NCI-H2171 (cell line): ENCODE data around the gene MGAT4D.
A peak's percentile ranks its signal among the peaks of the same experiment; 100 is the strongest.
"Not testable (repeated sequence)": the region's sequence is repeated elsewhere in the genome, so short reads cannot be mapped to it uniquely, and the experiment has no call there.

Source experiments
- DNase-seq: peaks from one replicate; lab custom pipeline; 2025; lab: John Stamatoyannopoulos, UW

MGAT4D gene

DNA sequence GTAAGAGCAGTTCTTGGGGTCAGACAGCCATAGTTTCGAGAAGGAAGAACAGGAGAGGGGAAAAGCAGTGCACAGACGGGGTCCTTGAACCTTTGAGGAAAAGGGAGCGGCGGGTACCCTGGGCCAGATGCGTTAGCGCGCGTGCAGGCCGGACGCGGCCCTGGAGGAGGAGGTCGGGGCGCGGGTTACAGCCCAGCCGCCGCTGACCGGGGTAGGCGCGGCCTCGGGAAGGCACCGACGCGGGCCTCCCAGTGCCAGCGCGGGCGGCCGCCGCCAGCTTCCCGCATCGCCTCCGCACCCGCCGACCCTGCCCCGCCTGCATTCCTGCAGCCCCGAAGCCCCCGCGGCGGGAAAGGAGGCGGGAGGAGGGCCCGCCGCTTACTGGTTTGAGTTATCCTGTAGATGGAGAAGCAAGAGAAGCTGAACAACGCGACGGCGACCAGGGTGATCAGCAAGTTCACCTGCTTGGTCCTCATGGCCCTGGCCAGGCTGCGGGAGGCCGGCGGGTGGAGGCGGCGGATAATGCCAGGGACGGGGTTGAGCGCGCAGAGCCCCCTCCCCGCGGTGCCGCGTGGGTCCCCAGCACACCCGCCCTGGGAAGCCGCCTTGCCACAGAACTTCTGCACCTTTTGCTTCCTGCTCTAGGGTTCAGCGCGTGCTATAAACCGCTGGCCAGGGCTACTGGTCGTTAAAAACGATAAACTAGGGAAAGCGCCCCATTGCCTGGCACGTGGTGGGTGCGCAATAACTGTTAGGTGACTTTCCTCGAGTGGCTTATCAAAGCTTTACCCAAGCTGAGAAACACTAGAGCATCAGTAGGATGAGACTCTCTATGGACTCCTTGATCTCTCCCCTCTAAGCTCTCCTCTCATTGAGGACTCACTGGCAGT is at the start of gene MGAT4D:
TSS of gene MGAT4D (minus strand) at position 547 of the 890 bp plus-strand sequence. CDS start at position 476, 71 bp downstream.
- DNase-seq: no peak

DNA sequence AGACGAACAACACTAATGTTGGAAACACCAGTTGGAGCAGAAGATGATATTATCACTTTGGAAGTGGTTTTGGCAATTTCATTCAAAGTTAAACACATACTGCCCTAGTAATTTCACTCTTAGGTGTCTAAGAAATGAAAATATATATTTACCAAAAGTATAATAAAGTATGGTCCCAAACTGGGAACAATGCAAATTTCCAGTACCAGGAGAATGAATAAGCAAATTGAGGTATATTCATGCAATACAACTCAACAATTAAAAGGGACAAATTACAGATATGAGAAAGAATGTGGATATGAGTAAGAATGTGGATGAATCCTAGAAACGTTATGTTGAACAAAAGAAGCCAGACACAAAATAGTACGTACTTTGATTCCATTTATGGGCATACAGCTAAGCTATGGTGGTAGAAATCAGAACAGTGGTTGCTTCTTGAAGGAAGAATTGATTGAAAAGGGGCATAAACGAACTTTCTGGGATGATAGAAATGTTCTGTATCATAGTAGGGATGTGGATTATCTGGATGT is 35.9 kb upstream of the MGAT4D start:
- no peak for DNase-seq

DNA sequence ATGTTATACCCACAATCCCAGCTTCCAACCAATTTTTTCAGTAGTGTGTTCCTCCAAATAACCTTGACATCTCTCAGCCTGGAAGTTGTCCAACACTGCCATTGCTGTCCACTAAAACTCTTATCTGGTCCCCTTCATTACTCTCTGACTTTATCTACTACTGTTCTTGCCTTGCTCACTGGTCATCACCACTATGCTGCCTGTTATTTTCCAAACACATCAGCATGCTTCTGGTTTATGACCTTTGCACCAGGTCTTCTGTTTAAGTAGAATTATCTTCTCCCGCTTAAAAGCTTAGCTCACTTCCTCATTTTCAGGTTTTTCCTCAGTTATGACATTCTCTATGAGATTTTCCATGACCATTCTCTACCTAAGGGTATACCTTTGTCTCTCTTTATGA is 31.3 kb upstream of the MGAT4D start:
- no peak for DNase-seq

DNA sequence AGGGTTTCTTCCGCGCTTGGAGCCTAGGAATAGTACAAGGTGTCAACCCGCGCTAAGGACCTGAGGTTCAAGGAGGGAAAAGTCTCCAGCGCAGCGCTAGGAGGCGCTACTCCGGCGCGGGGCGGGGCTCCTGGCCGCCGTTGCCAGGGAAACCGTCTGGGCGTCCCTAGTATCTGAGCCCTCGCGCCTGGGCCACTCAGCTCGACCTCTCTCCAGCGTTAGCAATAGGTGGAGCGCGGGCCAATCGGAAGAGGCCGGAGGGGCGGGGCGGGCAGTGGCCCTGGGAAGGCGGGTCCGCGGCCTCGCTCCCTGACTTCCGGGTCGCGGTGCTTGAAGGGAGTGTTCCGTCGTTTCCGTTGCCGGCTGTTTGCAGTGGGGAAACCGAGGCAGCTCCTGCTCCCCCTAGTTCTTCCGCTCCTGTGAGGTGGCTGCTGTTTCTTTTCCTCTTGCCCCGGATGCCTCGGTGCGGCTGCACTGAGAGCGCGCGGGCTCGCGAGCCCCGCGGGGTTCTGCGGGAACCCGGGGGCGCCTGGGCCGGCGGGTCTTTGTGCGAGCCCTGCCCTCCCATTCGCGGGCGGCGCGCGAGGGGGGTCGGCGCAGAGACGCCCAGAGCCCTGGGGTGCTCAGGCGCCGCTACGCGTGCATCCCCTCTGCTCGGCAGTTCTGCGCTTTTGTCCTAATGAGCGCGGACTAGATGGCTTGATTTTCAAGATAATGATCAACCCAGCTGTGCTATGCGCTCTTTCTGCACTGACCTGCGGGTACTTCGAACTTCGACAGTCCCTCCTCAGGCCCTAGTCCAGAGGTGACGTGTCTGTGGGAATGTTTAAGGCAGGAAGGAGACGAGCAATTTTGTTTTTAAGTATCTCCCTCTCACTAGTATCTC is 26.0 kb upstream of the MGAT4D start, which contains the start of gene ELMOD2:
TSS of gene ELMOD2 (plus strand) at position 312 of the 886 bp plus-strand sequence. CDS start 1,261 bp downstream, outside the sequence.
- DNase-seq: peak; percentile 94

DNA sequence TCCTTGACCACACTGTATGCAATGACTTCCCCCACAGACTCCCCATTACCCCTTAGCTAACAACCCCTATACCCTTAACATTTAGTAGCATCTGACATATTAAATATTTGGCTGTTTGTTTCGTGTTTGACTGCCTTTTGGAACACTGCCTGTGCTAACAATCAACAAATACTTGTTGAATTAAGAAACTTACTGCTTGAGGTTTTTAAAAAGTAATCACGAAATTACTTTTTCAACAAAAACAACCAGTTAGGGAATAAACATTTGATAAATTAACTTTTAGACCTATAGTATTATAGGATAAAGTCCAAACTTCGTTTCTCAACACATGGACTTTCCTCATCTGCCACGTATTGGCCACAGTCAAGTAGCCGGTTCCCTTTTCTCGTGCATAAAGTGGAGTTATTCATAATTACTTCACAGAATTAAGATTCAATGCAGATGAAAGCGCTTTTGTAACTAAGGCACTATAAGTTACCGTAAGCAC is 25.3 kb upstream of the MGAT4D start:
- DNase-seq: no peak

DNA sequence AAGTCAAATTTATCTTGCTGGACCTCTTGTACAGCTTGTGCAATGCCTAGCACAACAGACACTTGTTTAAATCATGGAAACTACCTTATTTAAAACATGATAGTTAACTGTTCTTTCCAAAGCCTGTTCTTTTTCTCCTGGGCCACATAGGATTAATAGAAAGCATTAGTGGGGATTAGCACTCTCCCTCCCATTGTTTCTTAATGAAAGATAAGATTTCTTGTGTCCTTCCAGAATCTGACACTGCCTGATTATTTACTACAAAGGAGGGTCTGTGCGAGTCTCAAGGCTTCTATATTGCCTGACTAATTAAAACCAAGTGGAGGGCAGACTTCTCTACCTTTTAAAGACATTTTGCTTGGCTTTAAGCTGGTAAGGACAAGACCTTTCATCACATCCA is 17.3 kb upstream of the MGAT4D start:
- DNase-seq: no peak

DNA sequence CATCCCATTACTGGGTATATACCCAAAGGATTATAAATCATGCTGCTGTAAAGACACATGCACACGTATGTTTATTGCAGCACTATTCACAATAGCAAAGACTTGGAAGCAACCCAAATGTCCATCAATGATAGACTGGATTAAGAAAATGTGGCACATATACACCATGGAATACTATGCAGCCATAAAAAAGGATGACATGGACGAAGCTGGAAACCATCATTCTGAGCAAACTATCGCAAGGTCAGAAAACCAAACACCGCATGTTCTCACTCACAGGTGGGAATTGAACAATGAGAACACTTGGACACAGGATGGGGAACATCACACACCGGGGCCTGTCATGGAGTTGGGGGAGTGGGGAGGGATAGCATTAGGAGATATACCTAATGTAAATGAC is 15.7 kb upstream of the MGAT4D start:
- DNase-seq: not testable (repeated sequence)

DNA sequence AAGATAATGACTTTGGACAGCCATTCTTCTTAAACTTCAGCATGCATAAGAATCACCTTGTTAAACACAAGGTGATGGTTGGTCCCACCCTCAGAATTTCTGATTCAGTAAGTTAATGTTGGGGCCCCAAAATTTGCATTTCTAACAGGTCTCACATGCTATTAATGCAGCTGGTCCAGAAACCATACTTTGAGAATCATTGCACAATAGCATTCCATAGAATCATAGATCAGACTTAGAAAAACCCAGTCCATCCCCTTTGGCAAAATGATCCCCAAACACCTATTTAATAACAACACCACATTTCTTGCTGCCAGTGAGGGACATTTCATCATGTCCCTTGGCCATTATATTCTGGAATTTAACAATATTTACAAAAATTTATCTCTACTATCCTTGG is 6.2 kb upstream of the MGAT4D start:
- DNase-seq: no peak

DNA sequence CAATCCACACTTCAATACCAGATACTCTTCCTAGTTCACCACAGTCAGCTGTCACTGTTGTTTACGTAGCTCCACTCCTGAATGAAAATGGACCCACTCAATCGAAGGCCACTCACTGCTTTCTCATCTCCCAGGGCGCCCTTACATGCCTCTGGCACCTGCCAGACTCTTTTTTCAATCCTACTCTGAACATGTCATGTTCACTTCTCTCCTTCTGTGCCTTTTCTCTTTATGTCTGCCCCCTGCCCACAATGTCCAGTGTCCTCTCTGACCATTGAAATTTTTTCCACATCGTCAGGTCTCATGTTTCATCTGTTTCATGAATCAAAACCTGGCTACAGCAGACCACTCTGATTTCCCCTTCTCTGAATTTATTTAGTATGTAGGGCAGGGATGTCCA is 1.3 kb upstream of the MGAT4D start:
- DNase-seq: no peak

DNA sequence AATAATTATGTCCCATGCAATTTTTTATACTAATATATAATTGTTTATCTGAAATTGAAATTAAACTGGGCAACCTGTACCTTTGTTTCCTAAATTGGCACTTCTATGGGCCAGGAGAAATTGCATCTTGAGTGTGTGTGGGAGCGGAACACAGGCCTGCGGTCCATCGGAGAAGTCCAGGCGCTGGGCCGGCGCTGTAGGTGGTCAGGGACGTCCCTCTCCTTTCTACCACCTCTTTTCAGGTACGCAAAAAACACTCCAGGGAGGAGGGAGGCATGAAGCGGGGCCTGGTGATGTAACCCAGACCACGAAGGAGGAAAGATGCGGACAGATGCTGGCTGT is 717 bp downstream of the MGAT4D start:
- DNase-seq: no peak

DNA sequence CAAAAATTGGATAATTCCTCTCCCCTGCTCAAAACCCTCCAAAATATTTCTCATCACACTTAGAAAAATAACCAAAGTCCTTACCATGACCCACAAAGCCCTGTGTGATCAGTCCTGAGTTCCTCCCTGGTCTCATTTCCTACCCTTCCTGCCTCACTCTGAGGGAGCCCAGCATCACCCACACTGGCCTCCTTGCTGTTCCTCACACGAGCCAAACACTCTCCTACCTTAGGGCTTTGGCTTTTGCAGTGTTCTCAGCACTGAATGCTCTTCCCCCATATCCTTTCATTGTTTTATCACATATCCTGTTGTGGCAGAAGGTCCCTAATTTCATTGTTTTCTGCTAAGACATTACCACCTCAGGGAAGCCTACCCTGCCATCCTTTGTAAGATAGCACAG is 12.2 kb downstream of the MGAT4D start:
- no peak for DNase-seq

DNA sequence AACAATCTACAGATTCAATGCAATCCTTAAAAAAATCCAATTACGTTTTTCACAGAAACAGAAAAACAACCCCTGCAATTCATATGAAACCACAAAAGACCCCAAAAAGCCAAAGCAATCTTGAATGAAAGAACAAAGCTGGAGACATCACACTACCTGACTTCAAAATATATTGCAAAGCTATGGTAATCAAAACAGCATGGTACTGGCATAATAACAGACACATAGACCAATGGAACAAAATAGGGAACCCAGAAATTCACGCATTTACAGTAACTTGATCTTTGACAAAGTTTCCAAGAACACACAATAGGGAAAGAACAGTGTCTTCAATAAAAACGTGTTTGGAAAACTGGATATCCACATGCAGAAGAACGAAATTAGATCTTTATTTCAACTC is 14.6 kb downstream of the MGAT4D start:
- DNase-seq: no peak

DNA sequence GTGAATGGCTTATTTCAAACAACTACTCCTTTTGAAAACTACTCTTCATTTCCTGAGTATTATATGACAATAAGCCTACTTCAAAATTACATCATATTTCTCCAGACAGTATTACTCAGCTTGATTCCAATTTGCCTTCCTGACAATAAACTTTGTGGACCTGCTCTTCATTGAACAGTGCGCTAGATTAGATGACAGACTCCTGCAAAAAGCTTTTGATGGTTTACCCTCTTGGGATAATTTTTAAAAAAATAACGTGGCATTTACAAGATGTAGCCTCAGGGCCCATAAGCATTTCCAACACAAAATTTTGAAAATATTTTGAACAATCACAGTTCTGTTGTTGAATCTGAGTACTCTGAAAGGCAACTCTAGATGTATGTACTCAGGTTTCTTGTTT is 25.9 kb downstream of the MGAT4D start:
- DNase-seq: no peak

DNA sequence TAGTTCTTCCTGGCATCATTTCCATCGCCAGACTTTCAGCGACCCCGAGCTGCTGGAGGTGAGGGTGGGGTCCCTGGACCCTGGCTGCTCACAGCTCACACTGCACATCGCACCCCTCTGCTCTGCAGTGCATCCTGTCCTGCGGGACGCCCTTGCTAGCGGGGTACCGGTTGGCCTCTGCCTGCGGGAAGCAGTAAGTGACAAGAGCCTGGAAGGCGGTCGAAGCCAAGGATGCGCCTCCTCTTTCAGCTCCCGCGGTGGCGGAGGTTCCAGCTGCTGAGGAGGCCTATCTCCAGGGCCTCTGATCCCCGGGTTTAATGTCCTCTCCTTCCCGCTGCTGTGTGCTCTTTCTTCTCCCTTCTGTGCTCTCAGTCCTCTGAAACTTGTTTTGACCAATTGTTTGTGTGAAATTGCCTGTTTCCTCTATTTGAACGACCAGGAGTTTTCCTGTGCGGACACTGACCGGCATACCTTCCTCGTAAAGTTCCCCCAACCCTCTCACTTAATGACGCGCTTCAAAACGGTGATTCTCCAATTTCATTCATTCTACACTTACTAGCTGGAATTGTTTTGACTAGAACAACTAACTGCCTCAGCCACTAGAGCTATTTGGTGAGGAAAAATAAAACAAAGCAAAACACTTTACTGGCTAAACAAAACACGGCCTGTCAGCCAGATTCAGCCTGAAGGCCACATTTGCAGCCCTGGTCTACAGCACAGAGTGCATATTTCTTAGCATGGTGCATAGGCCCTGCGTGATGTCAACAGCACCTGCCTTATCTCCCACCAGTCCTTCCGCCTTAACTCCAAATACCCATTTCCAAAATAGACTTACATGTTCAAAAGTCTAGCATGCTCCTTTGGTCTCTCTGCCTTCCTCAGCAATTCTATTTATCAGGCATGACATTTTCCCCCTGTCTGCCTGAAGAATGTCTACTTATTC is 28.0 kb downstream of the MGAT4D start:
- DNase-seq: no peak

DNA sequence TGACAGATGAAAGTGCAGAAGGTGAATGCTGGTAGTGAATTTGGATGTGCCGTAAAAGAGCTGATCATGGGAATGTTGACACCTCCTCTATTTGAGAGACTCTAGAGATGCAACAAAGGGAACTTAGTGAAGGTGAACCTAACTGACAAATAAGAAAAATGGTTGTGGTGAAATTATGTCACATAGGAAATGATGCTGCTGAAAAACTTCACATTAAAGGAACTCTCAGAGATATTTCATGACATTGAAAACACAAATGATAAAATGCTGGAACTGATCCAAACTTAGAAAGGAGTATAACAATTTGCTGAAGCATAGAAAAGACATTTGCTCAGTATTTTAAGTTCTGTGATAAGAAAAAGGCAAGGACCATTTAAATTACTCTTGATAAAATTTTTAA is 31.9 kb downstream of the MGAT4D start:
- no peak for DNase-seq

DNA sequence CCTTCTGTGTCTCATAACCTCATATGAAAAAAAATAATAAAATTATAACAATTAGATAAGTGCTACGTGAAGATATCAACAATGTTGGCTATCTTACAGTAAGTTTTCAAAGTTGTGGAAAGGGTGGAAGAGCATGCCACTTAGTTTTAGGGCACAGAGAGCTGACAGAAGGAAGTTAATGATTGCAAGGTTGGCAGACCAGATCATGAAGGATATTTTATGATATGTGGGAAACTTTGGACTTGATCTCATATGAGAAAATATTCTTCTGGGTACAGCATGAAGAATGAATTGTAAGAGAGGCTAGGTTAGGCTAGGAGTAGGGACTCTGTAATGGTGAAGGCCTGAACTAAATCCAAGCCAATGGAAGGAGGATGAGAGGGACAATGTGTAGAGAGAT is 34.5 kb downstream of the MGAT4D start:
- DNase-seq: no peak

DNA sequence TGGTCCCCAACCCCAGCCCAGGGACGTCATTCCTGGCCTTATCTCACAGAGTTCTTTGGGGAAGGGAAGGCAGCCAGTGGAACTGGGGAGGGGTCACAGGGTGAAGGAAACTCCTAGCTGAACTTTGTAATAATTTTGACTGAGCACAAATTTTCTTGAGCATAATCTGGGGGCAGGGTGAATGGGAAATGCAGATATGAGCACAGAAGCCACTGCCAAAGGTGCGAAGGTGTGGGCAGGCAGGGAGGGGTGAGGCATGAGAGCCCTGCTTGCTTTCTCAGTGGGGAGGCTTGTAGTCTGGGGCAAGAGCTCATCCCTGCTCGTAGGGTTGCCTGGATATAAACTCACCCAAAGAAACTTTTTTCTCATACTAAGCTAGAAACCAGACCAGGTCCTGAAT is 34.9 kb downstream of the MGAT4D start:
- DNase-seq: no peak

DNA sequence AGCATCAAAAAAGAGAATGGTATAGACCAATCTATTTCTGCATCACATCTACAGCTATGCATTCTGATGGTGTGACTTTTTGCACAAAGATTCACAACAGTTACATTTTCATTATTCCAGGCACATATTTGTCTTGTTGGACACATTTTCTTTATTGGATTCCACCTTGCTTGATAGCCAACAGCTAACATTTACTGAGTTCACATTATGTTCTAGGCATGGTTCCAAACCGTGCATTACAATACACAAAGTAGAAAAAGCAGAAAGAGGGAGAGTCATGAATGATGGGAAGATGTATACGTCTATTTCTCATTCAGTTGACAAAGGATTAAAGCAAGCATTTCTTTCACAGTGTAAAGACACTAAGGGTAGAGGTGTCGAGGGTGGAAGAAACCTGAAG is 47.7 kb downstream of the MGAT4D start:
- no peak for DNase-seq

DNA sequence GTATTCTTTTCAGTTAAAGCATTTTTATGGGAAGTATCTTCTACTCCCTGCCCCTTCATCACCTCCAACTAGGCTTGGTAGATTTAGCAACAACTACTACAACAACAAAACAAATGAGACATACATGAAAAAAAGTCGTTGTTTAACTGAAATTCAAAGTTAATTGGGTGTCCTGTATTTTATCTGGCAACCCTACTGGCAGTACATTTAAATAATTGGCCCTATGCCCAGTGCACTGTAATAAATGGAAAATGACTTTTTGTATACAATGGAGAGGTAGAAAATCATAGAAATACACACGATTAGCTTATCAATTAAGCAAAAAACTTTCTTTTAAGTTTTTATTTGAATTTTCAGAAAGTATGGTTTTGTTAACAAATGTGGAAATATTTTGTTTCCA is 49.3 kb downstream of the MGAT4D start:
- no peak for DNase-seq

DNA sequence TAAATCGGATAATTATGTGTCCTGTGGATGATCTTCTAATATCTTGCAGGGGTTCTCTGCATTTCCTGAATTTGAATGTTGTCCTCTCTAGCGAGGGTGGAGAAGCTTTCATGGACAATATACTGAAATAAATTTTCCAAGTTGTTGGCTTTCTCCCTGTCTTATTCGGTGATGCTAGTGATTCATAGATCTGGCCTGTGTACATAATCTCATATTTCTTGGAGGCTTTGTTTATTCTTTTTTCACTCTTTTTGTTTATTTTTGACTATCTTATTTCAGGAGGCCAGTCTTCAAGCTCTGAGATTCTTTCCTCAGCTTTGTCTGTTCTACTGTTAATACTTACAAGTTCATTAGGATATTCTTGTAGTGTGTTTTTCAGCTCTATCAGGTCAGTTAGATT is 49.9 kb downstream of the MGAT4D start:
- DNase-seq: no peak

DNA sequence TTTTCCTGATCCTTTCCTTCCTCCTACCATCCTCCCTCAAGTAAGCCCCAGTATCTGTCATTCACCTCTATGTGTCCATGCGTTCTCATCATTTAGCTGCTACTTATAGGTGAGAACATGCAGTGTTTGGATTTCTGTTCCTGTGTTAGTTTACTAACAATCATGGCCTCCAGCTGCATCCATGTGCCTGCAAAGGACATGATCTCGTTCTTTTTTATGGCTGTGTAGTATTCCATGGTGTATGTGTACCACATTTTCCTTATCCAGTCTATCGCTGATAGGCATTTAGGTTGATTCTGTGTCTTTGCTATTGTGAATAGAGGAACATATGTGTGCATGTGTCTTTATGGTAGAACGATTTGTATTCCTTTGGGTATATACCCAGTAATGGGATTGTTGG is 53.7 kb downstream of the MGAT4D start:
- not testable (repeated sequence) for DNase-seq
